ENCODE data around the gene CPSF6.
"Not testable (repeated sequence)": the region's sequence is repeated elsewhere in the genome, so short reads cannot be mapped to it uniquely, and the experiment has no call there.

CPSF6 gene

GRCh38 chr12:69291278-69291593 is 51.9 kb downstream of the CPSF6 start:
- no peak overlapping the region for H3K4me3 ChIP-seq (replicated peaks; ENCODE audit: low read depth, low read length)
- DNase-seq (ENCODE audit: extremely low read depth, low read depth) = no peak
- TF ChIP-seq CTCF (IDR thresholded peaks at IDR 0.05; ENCODE audit: low read depth, low read length, missing control alignments) = no peak

- TF ChIP-seq CTCF (IDR thresholded peaks at IDR 0.05; ENCODE audit: low read depth, low read length, missing control alignments) = no peak
- DNase-seq (ENCODE audit: extremely low read depth, low read depth) = no peak
- H3K4me3 ChIP-seq (replicated peaks; ENCODE audit: low read depth, low read length) = no peak overlapping the region
Measured at GRCh38 chr12:69298133-69298532, 58.8 kb downstream of the CPSF6 start.

- no peak for TF ChIP-seq CTCF (IDR thresholded peaks at IDR 0.05; ENCODE audit: low read depth, low read length, missing control alignments)
- DNase-seq (ENCODE audit: extremely low read depth, low read depth) = no peak
- no peak overlapping the region for H3K4me3 ChIP-seq (replicated peaks; ENCODE audit: low read depth, low read length)
Measured at GRCh38 chr12:69298947-69299346, 59.6 kb downstream of the CPSF6 start.

GRCh38 chr12:69304284-69304683 is 64.9 kb downstream of the CPSF6 start:
- H3K4me3 ChIP-seq (replicated peaks; ENCODE audit: low read depth, low read length) = no peak overlapping the region
- DNase-seq (ENCODE audit: extremely low read depth, low read depth) = no peak
- TF ChIP-seq CTCF (IDR thresholded peaks at IDR 0.05; ENCODE audit: low read depth, low read length, missing control alignments) = no peak

- TF ChIP-seq CTCF (IDR thresholded peaks at IDR 0.05; ENCODE audit: low read depth, low read length, missing control alignments) = no peak
- no peak for DNase-seq (ENCODE audit: extremely low read depth, low read depth)
- H3K4me3 ChIP-seq (replicated peaks; ENCODE audit: low read depth, low read length) = no peak overlapping the region
Measured at GRCh38 chr12:69309461-69309860, 70.1 kb downstream of the CPSF6 start.

- DNase-seq (ENCODE audit: extremely low read depth, low read depth) = no peak
- TF ChIP-seq CTCF (IDR thresholded peaks at IDR 0.05; ENCODE audit: low read depth, low read length, missing control alignments) = no peak
- no peak overlapping the region for H3K4me3 ChIP-seq (replicated peaks; ENCODE audit: low read depth, low read length)
Measured at GRCh38 chr12:69313209-69313608, 73.8 kb downstream of the CPSF6 start.

GRCh38 chr12:69316784-69317183 is 77.4 kb downstream of the CPSF6 start:
- not testable (repeated sequence) for H3K4me3 ChIP-seq (replicated peaks; ENCODE audit: low read depth, low read length); DNase-seq (ENCODE audit: extremely low read depth, low read depth)

- H3K4me3 ChIP-seq (replicated peaks; ENCODE audit: low read depth, low read length); DNase-seq (ENCODE audit: extremely low read depth, low read depth): not testable (repeated sequence)
Measured at GRCh38 chr12:69317233-69317632, 77.9 kb downstream of the CPSF6 start.
